ENCODE measurements around the gene ZDHHC14. TPM values are rescaled to one million over a fixed set of nuclear protein-coding genes. Genes with fewer than 3 reads are reported as not detected.

Gene ZDHHC14
- total and polyA plus RNA-seq, 2 experiments from 2014 or later, result 3.0 to 7.4 TPM

DNA sequence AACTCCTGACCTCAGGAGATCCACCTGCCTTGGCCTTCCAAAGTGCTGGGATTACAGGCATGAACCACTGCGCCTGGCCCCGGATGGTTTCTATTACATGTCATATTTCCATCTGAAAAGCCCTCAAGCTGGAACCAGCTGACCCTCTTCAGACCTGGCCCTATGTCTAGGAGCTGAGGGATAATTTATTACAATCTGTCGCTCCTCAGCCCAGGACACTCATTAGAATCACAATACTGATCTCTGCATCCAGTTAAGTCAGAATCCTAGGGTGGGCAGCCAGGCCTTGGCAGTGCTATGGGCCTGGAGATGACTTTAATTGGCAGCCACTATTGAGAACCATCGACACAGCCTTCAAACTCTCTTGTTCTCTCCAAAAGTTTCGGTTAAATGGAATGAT lies 279.4 kb downstream of the ZDHHC14 start:
- H2AFZ ChIP-seq, result no peak overlapping the region
- no peak overlapping the region for H3K27ac Mint-ChIP-seq

DNA sequence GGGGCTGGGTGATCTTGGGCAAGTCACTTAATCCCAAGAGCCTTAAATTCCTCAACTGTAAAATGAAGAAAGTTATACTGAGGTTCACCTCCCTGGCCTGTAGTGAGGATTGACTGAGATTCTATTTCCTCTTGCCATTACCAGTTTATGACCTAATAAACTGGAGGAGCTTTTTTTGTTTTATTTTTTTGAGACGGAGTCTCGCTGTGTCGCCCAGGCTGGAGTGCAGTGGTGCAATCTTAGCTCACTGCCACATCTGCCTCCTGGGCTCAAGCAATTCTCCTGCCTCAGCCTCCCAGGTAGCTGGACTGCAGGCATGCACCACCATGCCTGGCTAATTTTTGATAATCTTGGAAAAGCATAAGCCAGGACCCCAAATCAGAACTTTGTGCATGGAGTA lies 280.7 kb downstream of the ZDHHC14 start:
- Mint-ChIP-seq H3K4me1 (peaks cover 9% of the 10 kb centered on the region), H3K4me3 (no peak overlapping the region), H3K27ac (no peak overlapping the region), H3K9me3 (no peaks in the 10 kb centered on the region; the same call in 2 of the 3 replicates), H3K36me3 (ENCODE audit: low read depth) (no peaks in the 10 kb centered on the region; the same call in 2 of the 3 replicates), H3K27me3 (ENCODE audit: insufficient read depth, low read depth, poor library complexity) (peaks cover 2% of the 10 kb centered on the region)
- H3K4me3 ChIP-seq, result no peak overlapping the region
- peaks cover 3% of the 10 kb centered on the region; the same call in 1 of the 2 replicates for H3K4me1 ChIP-seq (ENCODE audit: insufficient read depth)
- H3K79me2 ChIP-seq (replicated peaks; ENCODE audit: insufficient read depth), result no peaks in the 10 kb centered on the region
- no peaks in the 10 kb centered on the region for H4K20me1 ChIP-seq (replicated peaks; ENCODE audit: insufficient read depth)
- ATAC-seq (no peak), DNase-seq (ENCODE audit: low spot score) (no peak)
- no peaks in the 10 kb centered on the region for H3F3A ChIP-seq (replicated peaks; ENCODE audit: low read depth)
- H3K27me3 ChIP-seq (ENCODE audit: insufficient read depth), result no peaks in the 10 kb centered on the region
- H3K4me2 ChIP-seq, result no peak overlapping the region
- H3K27ac ChIP-seq (ENCODE audit: low read depth), result no peak overlapping the region
- H3K36me3 ChIP-seq (ENCODE audit: insufficient read depth), result no peaks in the 10 kb centered on the region
- H2AFZ ChIP-seq, result no peak overlapping the region
- H3K9me2 ChIP-seq (ENCODE audit: insufficient read depth), result no peaks in the 10 kb centered on the region
- TF ChIP-seq ZNF331 (CRISPR knock-in tag; IDR thresholded peaks at IDR 0.05; ENCODE audit: low read depth) (no peak), EZH2phosphoT487 (IDR thresholded peaks at IDR 0.05; ENCODE audit: unreplicated experiment) (no peak), STAT1 (IDR thresholded peaks at IDR 0.05; ENCODE audit: unreplicated experiment) (no peak), CREB1 (CRISPR knock-in tag; IDR thresholded peaks at IDR 0.05; ENCODE audit: low read depth) (no peak), ZNF114 (CRISPR knock-in tag; IDR thresholded peaks at IDR 0.05) (no peak)

More for the DNA sequence above, 279.4 kb downstream of the ZDHHC14 start:
- H3K4me1 Mint-ChIP-seq, result peaks cover 9% of the 10 kb centered on the region
- no peak overlapping the region for H3K4me3 Mint-ChIP-seq
- peaks cover 3% of the 10 kb centered on the region; the same call in 1 of the 2 replicates for H3K4me1 ChIP-seq (ENCODE audit: insufficient read depth)
- no peak overlapping the region for H3K4me2 ChIP-seq
- ATAC-seq (no peak), DNase-seq (ENCODE audit: low spot score) (no peak)
- H3F3A ChIP-seq (replicated peaks; ENCODE audit: low read depth), result no peaks in the 10 kb centered on the region
- no peak overlapping the region for H3K4me3 ChIP-seq
- no peaks in the 10 kb centered on the region for H3K36me3 ChIP-seq (ENCODE audit: insufficient read depth)
- no peaks in the 10 kb centered on the region for H4K20me1 ChIP-seq (replicated peaks; ENCODE audit: insufficient read depth)
- no peaks in the 10 kb centered on the region for H3K79me2 ChIP-seq (replicated peaks; ENCODE audit: insufficient read depth)
- no peak for TF ChIP-seq EZH2phosphoT487 (IDR thresholded peaks at IDR 0.05; ENCODE audit: unreplicated experiment)
- TF ChIP-seq, protein P1, sequence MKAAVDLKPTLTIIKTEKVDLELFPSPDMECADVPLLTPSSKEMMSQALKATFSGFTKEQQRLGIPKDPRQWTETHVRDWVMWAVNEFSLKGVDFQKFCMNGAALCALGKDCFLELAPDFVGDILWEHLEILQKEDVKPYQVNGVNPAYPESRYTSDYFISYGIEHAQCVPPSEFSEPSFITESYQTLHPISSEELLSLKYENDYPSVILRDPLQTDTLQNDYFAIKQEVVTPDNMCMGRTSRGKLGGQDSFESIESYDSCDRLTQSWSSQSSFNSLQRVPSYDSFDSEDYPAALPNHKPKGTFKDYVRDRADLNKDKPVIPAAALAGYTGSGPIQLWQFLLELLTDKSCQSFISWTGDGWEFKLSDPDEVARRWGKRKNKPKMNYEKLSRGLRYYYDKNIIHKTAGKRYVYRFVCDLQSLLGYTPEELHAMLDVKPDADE (IDR thresholded peaks at IDR 0.05), result no peak
- TF ChIP-seq, protein P2, sequence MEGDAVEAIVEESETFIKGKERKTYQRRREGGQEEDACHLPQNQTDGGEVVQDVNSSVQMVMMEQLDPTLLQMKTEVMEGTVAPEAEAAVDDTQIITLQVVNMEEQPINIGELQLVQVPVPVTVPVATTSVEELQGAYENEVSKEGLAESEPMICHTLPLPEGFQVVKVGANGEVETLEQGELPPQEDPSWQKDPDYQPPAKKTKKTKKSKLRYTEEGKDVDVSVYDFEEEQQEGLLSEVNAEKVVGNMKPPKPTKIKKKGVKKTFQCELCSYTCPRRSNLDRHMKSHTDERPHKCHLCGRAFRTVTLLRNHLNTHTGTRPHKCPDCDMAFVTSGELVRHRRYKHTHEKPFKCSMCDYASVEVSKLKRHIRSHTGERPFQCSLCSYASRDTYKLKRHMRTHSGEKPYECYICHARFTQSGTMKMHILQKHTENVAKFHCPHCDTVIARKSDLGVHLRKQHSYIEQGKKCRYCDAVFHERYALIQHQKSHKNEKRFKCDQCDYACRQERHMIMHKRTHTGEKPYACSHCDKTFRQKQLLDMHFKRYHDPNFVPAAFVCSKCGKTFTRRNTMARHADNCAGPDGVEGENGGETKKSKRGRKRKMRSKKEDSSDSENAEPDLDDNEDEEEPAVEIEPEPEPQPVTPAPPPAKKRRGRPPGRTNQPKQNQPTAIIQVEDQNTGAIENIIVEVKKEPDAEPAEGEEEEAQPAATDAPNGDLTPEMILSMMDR (conservative IDR thresholded peaks at IDR 0.05; ENCODE audit: low read depth in 2 of 2), result no peak
- TF ChIP-seq, protein P3, sequence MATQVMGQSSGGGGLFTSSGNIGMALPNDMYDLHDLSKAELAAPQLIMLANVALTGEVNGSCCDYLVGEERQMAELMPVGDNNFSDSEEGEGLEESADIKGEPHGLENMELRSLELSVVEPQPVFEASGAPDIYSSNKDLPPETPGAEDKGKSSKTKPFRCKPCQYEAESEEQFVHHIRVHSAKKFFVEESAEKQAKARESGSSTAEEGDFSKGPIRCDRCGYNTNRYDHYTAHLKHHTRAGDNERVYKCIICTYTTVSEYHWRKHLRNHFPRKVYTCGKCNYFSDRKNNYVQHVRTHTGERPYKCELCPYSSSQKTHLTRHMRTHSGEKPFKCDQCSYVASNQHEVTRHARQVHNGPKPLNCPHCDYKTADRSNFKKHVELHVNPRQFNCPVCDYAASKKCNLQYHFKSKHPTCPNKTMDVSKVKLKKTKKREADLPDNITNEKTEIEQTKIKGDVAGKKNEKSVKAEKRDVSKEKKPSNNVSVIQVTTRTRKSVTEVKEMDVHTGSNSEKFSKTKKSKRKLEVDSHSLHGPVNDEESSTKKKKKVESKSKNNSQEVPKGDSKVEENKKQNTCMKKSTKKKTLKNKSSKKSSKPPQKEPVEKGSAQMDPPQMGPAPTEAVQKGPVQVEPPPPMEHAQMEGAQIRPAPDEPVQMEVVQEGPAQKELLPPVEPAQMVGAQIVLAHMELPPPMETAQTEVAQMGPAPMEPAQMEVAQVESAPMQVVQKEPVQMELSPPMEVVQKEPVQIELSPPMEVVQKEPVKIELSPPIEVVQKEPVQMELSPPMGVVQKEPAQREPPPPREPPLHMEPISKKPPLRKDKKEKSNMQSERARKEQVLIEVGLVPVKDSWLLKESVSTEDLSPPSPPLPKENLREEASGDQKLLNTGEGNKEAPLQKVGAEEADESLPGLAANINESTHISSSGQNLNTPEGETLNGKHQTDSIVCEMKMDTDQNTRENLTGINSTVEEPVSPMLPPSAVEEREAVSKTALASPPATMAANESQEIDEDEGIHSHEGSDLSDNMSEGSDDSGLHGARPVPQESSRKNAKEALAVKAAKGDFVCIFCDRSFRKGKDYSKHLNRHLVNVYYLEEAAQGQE (IDR thresholded peaks at IDR 0.05; ENCODE audit: unreplicated experiment), result no peak
- no peaks in the 10 kb centered on the region; the same call in 2 of the 3 replicates for H3K9me3 Mint-ChIP-seq
- H3K27me3 Mint-ChIP-seq (ENCODE audit: insufficient read depth, low read depth, poor library complexity), result peaks cover 2% of the 10 kb centered on the region
- H3K36me3 Mint-ChIP-seq (ENCODE audit: low read depth), result no peaks in the 10 kb centered on the region; the same call in 2 of the 3 replicates
- H3K27me3 ChIP-seq (ENCODE audit: insufficient read depth), result no peaks in the 10 kb centered on the region
- H3K9me2 ChIP-seq (ENCODE audit: insufficient read depth), result no peaks in the 10 kb centered on the region
- H3K27ac ChIP-seq (ENCODE audit: low read depth), result no peak overlapping the region
